ENCODE data around the gene DCDC2C. TPM values are rescaled to one million over a fixed set of nuclear protein-coding genes. Genes with fewer than 3 reads are reported as not detected.

DCDC2C gene
- total RNA-seq, 1 experiment from 2014 or later, result not detected

- no peak for TF ChIP-seq CTCF (IDR thresholded peaks at IDR 0.05; ENCODE audit: unreplicated experiment)
- intact Hi-C loops (cut with micrococcal nuclease), result loop anchor here (5.0 kb wide), 1 partner anchor 218 kb away; no protein-coding TSS in a partner anchor
- BruUV-seq (replicated peaks), result no TSS peak
- H3K4me1 Mint-ChIP-seq (ENCODE audit: insufficient read depth, unreplicated experiment), result no peaks in the 10 kb centered on the region
- H3K9me3 Mint-ChIP-seq (ENCODE audit: unreplicated experiment), result peaks cover 9% of the 10 kb centered on the region
- no peak overlapping the region for H3K27ac Mint-ChIP-seq (ENCODE audit: low read depth, unreplicated experiment)
- peaks cover 16% of the 10 kb centered on the region for H3K27me3 Mint-ChIP-seq (ENCODE audit: insufficient read depth, unreplicated experiment)
- no peak for DNase-seq (ENCODE audit: unreplicated experiment)
- ChIA-PET CTCF (interaction anchor here (0.6 to 3.5 kb wide), 9 partner anchors 11 to 1196 kb away, joined by 3 to 15 read pairs (median 5); no protein-coding TSS in a partner anchor), POLR2A (interaction anchor here (0.7 kb wide), 1 partner anchor 89 kb away, joined by 3 read pairs; no protein-coding TSS in a partner anchor)
- H3K4me3 Mint-ChIP-seq (ENCODE audit: unreplicated experiment), result no peak overlapping the region
- H3K36me3 Mint-ChIP-seq (ENCODE audit: insufficient read depth, unreplicated experiment), result no peaks in the 10 kb centered on the region
These were observed 35.9 kb downstream of the DCDC2C start for GRCh38 chr2:3739313-3739712.

GRCh38 chr2:3741396-3741795 is 38.0 kb downstream of the DCDC2C start:
- DNase-seq (ENCODE audit: unreplicated experiment), result no peak
- no peak for TF ChIP-seq CTCF (IDR thresholded peaks at IDR 0.05; ENCODE audit: unreplicated experiment)
- Mint-ChIP-seq H3K9me3 (ENCODE audit: unreplicated experiment) (peaks cover 9% of the 10 kb centered on the region), H3K36me3 (ENCODE audit: insufficient read depth, unreplicated experiment) (no peaks in the 10 kb centered on the region), H3K4me1 (ENCODE audit: insufficient read depth, unreplicated experiment) (no peaks in the 10 kb centered on the region), H3K27me3 (ENCODE audit: insufficient read depth, unreplicated experiment) (peaks cover 6% of the 10 kb centered on the region), H3K4me3 (ENCODE audit: unreplicated experiment) (no peak overlapping the region), H3K27ac (ENCODE audit: low read depth, unreplicated experiment) (no peak overlapping the region)
- no TSS peak for BruUV-seq (replicated peaks)
- intact Hi-C loops (cut with micrococcal nuclease), result no loop called here
- ChIA-PET POLR2A (no interaction called here), CTCF (interaction anchor here (0.9 to 3.1 kb wide), 2 partner anchors 14 to 87 kb away, joined by 3 to 15 read pairs; no protein-coding TSS in a partner anchor)

GRCh38 chr2:3741867-3742602 is 38.7 kb downstream of the DCDC2C start:
- no peak for DNase-seq (ENCODE audit: unreplicated experiment)
- Mint-ChIP-seq H3K36me3 (ENCODE audit: insufficient read depth, unreplicated experiment) (no peaks in the 10 kb centered on the region), H3K27ac (ENCODE audit: low read depth, unreplicated experiment) (no peak overlapping the region), H3K27me3 (ENCODE audit: insufficient read depth, unreplicated experiment) (no peaks in the 10 kb centered on the region), H3K4me1 (ENCODE audit: insufficient read depth, unreplicated experiment) (no peaks in the 10 kb centered on the region), H3K4me3 (ENCODE audit: unreplicated experiment) (no peak overlapping the region), H3K9me3 (ENCODE audit: unreplicated experiment) (peaks cover 9% of the 10 kb centered on the region)
- TF ChIP-seq CTCF (IDR thresholded peaks at IDR 0.05; ENCODE audit: unreplicated experiment), result no peak
- no TSS peak for BruUV-seq (replicated peaks)
- POLR2A ChIA-PET, result no interaction called here
- CTCF ChIA-PET, result interaction anchor here (0.9 to 3.1 kb wide), 4 partner anchors 13 to 86 kb away, joined by 3 to 15 read pairs (median 3); no protein-coding TSS in a partner anchor
- intact Hi-C loops (cut with micrococcal nuclease), result no loop called here

GRCh38 chr2:3742743-3743508 is 39.6 kb downstream of the DCDC2C start:
- Mint-ChIP-seq H3K4me1 (ENCODE audit: insufficient read depth, unreplicated experiment) (peaks cover 7% of the 10 kb centered on the region), H3K9me3 (ENCODE audit: unreplicated experiment) (peaks cover 9% of the 10 kb centered on the region), H3K36me3 (ENCODE audit: insufficient read depth, unreplicated experiment) (no peaks in the 10 kb centered on the region), H3K4me3 (ENCODE audit: unreplicated experiment) (no peak overlapping the region), H3K27ac (ENCODE audit: low read depth, unreplicated experiment) (no peak overlapping the region), H3K27me3 (ENCODE audit: insufficient read depth, unreplicated experiment) (peaks cover 6% of the 10 kb centered on the region)
- ChIA-PET CTCF (interaction anchor here (0.9 to 1.0 kb wide), 3 partner anchors 14 to 84 kb away, joined by 3 to 4 read pairs (median 3); no protein-coding TSS in a partner anchor), POLR2A (no interaction called here)
- no peak for DNase-seq (ENCODE audit: unreplicated experiment)
- no TSS peak for BruUV-seq (replicated peaks)
- no peak for TF ChIP-seq CTCF (IDR thresholded peaks at IDR 0.05; ENCODE audit: unreplicated experiment)
- intact Hi-C loops (cut with micrococcal nuclease), result no loop called here

All from MCF 10A (cell line).